Measurements from ENCODE around the gene PROX2.

The PROX2 gene

DNA sequence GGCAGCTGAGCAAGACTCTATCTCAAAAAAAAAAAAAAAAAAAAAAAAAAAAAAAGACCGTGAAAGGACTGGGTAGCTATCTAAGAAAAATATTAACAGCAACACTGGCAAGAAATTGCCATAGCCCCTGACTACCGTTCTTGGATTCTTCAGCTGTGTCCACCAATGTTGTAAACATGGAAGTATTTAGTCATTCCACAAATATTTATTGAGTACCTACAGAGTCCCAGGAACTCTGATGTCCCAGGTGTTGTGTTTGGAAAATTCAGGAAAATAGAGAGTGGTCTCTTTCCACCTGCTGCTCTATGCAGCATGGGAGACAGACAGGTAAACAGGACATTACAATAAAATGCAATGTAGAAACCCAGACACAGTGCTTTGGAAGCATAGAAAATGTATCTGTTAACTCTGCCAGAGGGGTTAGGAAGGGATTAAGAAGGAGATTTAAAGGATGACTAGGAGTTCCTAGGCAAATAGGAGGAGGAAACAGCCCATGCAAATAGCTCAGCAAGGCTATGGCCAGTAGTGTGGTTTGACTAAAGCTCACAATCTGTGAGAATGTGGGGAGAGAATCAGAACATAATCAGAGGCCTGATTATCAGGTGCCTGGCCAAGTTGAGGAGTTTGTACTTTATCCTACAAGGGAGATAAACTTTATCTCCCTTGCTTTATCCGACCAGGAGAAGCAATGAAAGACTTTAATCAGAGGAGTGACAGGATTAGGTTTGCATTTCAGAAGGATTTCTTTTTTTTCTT is 3.7 kb upstream of the PROX2 start:
- no peak for DNase-seq (ENCODE audit: low read depth)

GRCh38 chr14:74875204-74875603 is 741 bp downstream of the PROX2 start:
- no peak for DNase-seq (ENCODE audit: low read depth)

DNA sequence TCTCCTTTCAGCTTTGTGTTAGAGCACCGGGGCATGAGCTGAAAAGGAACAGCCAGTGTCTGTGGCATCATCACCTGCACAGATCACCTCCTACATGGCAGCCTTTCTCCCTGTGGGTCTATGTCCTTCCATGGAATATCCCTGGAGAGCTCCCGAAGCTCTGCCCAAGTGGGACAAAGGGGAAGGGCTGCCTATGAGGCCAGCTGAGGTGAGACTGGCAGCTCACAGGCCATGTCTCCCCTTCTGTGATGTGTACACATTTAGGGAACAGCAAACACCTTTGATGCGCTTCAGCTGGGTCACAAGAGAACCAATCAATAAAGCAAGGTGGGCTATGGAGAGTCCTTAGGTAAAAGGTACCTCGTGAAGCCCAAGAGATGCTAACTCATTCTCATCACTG is 4.1 kb downstream of the PROX2 start:
- no peak for DNase-seq (ENCODE audit: low read depth)

DNA sequence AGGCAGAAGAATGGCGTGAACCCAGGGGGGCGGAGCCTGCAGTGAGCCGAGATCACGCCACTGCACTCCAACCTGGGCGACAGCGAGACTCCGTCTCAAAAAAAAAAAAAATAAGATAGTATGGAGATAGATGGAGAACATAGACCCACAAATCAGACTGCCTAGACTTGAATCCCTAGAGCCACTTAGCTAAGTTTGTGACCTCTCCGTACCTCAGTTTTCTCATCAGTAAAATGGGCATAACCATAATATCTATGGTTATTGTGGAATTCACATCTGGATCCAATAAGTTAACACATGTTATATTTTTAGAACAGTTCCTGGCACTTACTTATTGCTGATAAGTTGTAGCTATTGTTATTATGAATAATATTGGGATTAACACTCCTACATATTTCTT is 7.2 kb downstream of the PROX2 start:
- no peak for DNase-seq (ENCODE audit: low read depth)

DNA sequence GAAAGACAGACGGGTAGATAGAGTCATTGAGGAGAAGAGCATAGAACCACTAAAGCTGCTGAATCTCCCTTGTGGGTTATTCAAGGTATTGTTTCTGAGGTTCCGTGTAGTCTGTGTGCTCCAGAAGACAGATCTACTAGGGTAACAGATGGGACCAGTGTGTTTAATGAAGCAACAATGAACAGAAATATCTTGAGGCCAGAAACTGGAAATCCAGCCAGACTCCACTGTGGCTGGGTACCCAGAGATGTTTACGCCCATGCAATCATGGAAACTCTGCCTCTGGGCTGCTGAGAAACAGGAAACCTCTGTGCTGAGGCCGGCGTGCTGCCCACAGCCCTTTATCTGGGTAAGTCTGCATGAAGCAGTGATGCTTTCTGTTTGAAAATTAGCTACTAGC is 8.3 kb downstream of the PROX2 start:
- DNase-seq (ENCODE audit: low read depth), result peak; percentile 35

DNA sequence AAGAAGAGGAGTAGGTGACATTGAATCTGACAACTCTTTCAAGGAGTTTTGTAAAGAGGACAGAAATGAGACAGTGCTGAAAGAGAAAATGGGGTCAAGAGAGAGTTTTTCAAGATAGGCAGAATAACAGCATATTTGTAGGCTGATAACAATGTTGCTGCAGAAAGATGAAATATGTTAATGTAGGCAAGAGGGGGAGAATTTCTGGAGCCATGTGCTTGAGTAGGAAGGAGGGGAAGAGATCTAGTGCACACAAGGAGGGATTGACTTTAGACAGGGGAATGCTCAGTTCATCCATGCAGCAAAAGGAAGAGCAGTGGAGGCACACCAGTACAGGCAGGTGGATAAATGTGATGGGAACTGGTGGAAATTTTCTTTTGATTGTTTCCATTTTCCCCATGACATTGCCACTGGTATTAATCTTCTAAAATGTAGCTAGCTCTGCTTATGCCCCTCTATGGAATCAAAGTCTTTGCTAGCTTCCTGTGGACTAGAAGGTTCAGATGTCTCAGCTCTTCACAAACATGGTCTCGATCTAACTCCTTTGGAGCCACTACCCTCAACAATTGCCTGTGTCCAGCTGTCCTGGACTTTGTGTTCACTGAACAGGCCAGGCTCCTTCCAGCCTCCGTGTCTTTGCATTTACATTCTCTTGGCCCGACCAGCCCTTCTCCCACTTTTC is 9.1 kb downstream of the PROX2 start:
- no peak for DNase-seq (ENCODE audit: low read depth)

- no peak for DNase-seq (ENCODE audit: low read depth)
These were observed 10.8 kb downstream of the PROX2 start for GRCh38 chr14:74865156-74865555.

DNA sequence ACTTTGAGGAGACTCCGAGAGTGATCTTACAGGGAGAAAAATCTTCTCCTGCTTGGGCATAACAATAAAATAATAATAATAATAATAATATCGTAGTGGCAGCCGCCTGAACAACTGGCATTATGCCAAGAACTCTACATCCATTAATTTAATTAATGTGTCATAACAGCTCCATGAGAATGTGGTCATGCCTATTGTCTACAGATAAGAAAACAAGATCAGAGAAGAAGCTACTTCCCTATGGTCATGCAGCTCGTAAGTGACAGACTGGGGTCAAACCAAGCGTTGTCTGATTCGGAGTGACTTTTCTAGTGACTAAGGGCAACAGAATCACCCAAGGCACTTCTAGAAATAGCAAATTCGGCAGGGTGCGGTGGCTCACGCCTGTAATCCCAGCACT is 11.7 kb downstream of the PROX2 start:
- DNase-seq (ENCODE audit: low read depth), result no peak

DNA sequence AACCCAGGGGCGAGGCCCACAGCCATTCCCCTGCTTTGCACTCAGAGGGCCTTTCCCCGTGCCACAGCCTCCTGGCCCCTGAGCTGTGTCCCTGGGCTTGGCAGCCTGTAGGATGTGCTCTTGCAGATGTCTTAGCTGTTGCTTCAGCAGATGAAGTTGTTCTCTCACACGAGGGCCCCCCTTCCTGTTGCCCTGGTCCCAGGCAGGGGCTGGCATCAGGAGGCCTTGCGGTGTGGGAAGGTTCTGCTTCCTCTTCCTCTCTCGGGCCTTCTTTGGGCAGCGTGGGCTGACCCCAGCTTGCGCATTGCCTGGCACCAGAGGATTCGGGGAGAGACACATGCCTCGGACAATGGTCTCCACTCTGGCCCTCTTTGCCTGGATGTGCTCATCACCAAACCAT is 12.7 kb downstream of the PROX2 start:
- DNase-seq (ENCODE audit: low read depth), result no peak

GRCh38 chr14:74861734-74862090 is 14.2 kb downstream of the PROX2 start:
- DNase-seq (ENCODE audit: low read depth), result no peak

GRCh38 chr14:74860899-74861733 is 14.8 kb downstream of the PROX2 start:
- peak; percentile 93 for DNase-seq (ENCODE audit: low read depth)

- no peak for DNase-seq (ENCODE audit: low read depth)
These were observed 16.0 kb downstream of the PROX2 start for GRCh38 chr14:74859757-74860552.

DNA sequence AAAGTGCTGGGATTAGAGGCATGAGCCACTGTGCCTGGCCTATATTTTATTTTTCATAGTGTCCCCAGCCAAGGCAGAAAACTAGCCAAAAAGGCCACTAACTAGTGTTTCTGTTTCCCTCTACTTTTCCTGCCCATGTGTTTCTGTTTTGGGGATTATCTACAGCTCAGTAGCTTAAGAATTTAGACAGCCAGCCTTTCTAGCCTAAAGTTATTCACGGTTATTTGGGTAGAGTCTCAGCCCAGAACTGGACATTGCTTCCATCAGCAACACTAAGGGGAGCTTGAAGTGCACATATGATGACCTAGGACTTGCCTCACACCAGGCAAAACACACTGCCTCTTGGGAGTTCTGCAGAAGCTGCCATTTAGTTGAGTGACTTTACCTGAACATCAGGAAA is 17.9 kb downstream of the PROX2 start:
- DNase-seq (ENCODE audit: low read depth), result no peak

- DNase-seq (ENCODE audit: low read depth), result no peak
These were observed 19.6 kb downstream of the PROX2 start for GRCh38 chr14:74856366-74856765.

DNA sequence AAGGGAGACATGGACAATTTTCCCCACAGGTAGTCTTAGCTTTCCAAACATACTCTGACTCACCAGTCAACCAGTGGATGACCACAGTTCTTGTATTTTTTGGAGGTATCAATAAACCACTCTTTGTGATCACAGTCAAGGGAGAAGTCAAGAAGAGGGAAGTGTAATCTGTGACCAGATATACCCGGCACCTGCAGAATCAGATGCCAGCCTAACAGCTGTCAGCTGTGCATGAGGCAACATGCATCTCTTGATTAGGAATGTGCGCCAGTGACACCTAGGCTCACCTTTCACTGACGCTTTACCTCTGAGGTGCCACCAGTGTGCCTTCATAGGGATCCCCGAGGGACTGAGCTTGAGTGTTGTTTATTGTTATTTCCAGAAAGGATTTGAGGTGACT is 20.0 kb downstream of the PROX2 start:
- no peak for DNase-seq (ENCODE audit: low read depth)

- no peak for DNase-seq (ENCODE audit: low read depth)
These were observed 20.9 kb downstream of the PROX2 start for GRCh38 chr14:74855021-74855420.

- no peak for DNase-seq (ENCODE audit: low read depth)
These were observed 22.4 kb downstream of the PROX2 start for GRCh38 chr14:74853581-74853980.

- DNase-seq (ENCODE audit: low read depth), result no peak
These were observed 22.9 kb downstream of the PROX2 start for GRCh38 chr14:74852922-74853530.

GRCh38 chr14:74848768-74849167 is 27.2 kb downstream of the PROX2 start:
- no peak for DNase-seq (ENCODE audit: low read depth)

DNA sequence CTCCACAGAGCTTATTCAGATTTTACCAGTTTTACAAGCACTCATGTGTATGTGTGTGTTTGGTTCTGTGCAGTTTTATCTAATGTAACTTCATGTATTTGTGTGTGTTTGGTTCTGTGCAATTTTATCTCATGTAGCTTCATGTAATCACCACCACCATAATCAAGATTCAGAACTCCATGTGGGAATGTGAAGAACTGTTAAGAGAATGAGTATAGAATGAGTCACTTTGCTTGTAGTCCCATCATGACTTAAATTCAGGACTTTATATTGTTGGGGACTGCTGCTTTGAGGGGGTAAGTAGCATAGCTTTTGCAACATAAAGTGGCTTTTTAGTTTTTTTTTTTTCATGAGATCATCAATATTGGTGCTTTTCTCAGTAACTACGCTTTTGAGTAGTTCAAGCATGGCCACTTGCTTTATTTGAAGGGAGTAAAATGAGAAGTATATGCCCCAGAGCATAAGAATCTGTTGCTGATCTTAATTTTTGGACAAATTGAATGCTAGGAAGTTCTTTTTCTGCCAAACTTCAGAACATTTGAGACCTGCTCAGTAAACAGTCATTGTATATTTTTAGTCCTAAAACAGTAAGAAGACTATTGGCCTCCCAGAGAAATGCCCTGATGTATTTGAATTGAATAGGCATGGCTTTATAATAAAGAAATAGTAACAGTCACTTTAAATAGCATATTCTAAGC is 28.8 kb downstream of the PROX2 start:
- DNase-seq (ENCODE audit: low read depth), result no peak

GRCh38 chr14:74846168-74846567 is 29.8 kb downstream of the PROX2 start:
- no peak for DNase-seq (ENCODE audit: low read depth)
